T-helper 17 cell (primary cell): ENCODE measurements around the gene DCTN1. TPM values are rescaled to one million over a fixed set of nuclear protein-coding genes. Genes with fewer than 3 reads are reported as not detected.
"Not testable (repeated sequence)": the region's sequence is repeated elsewhere in the genome, so short reads cannot be mapped to it uniquely, and the experiment has no call there.

Source experiments
- ATAC-seq: fragments of 150-1000 bp; cut with Tn5 transposase; 2 replicates; pipeline ENCODE4 v1.10.0; 2021; ENCODE audit warnings: mild to moderate bottlenecking, moderate library complexity
- DNase-seq, 3 donors: peaks; one replicate each; pipeline versions ENCODE4 v3.0.0 to v3.0.0-alpha.2; 2020 to 2021
- H3K9me3 ChIP-seq: one replicate; pipeline ENCODE4 v1.7.0; 2013; ENCODE audit warnings: low read length, mild to moderate bottlenecking; ENCODE audit not compliant: control insufficient read depth, poor library complexity, severe bottlenecking
- H3K27ac Mint-ChIP-seq: one replicate; pipeline ENCODE4 v1.8.0; 2022; ENCODE audit warnings: mild to moderate bottlenecking, moderate library complexity, mixed read lengths
- H3K27me3 Mint-ChIP-seq: one replicate; pipeline ENCODE4 v1.8.0; 2022; ENCODE audit warnings: mixed read lengths
- H3K36me3 Mint-ChIP-seq: one replicate; pipeline ENCODE4 v1.8.0; 2022; ENCODE audit warnings: low read depth, mixed read lengths
- H3K4me1 Mint-ChIP-seq: one replicate; pipeline ENCODE4 v1.8.0; 2022; ENCODE audit warnings: mild to moderate bottlenecking, mixed read lengths
- H3K4me3 Mint-ChIP-seq: one replicate; pipeline ENCODE4 v1.8.0; 2022; ENCODE audit warnings: mild to moderate bottlenecking, moderate library complexity, mixed read lengths
- total RNA-seq, 4 donors: library from RNA in 2 of 4; stranded (reverse) in 2 of 4; gene quantifications; one replicate each; pipeline ENCODE4 v1.2.3 and lab custom pipeline; 2022 to 2026

Gene DCTN1
- total RNA-seq (10 to 100 TPM; 78.5 to 85.7 TPM), total RNA-seq (lab: John Stamatoyannopoulos, UW) (108 to 122 reads per million in 2 donors)

GRCh38 chr2:74379851-74380789 lies at the start of gene DCTN1:
Gene DCTN1, minus strand, starts transcription at chr2:74380311. Its CDS starts 274 bp downstream, at chr2:74380037.
- peaks cover 3% of the 10 kb centered on the region for H3K36me3 Mint-ChIP-seq
- no peaks in the 10 kb centered on the region for H3K27me3 Mint-ChIP-seq
- peaks cover 38% of the 10 kb centered on the region for H3K4me1 Mint-ChIP-seq
- ATAC-seq (peak; percentile 52), DNase-seq (peak in 1 of 3 donors; percentile 10)
- H3K4me3 Mint-ChIP-seq = peak within 1 kb of the TSS; percentile 81
- H3K9me3 ChIP-seq = no peaks in the 10 kb centered on the region
- peak within 1 kb of the TSS; percentile 39 for H3K27ac Mint-ChIP-seq

DNA sequence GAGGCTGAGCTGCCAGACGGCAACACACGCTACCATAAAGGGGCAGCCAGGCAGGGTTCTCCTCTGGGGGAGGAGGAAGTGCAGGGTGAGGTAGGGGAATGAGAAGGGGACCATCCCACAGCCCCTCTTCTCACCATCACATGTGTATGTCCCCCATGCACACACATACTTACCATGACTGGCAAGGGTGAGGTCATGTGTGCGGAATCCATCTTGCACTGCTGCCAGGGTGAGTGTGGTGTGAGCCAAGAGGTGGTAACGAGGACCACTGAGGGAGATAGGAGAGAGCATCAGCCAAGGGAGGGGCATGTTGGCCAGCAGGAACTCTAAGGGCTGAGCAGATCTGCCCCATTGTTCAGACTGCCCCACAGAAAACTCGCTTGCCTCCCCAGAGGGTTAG lies 48.6 kb upstream of the DCTN1 start:
- Mint-ChIP-seq H3K27ac (no peak overlapping the region), H3K4me3 (no peak overlapping the region), H3K36me3 (no peaks in the 10 kb centered on the region), H3K4me1 (peaks cover under 1% of the 10 kb centered on the region), H3K27me3 (no peaks in the 10 kb centered on the region)
- ATAC-seq (no peak), DNase-seq (no peak)
- no peaks in the 10 kb centered on the region for H3K9me3 ChIP-seq

DNA sequence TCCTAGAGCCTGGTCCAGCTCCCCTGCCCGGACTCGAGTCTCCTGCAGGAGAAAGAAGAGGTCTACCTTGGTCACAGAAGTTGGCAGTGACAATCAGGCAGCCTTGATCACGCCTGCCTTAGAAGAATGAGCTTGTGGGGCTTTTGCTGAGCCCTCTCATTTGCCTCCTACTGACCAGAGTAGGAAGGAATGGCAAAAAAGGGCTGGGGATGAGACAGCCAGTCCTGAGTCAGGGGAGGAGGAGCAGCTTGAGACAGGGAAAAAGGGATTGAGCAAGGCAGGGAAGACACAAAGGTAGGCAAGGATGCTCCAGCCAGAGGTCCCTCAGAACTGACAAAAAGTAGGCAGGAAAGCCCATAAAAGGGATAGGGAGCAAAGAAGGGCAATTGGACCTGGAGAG lies 47.4 kb upstream of the DCTN1 start:
- H3K36me3 Mint-ChIP-seq = peaks cover 3% of the 10 kb centered on the region
- ATAC-seq = no peak
- DNase-seq = no peak
- H3K9me3 ChIP-seq = no peaks in the 10 kb centered on the region
- H3K27ac Mint-ChIP-seq = peak overlapping the region; percentile 90
- no peak overlapping the region for H3K4me3 Mint-ChIP-seq
- peaks cover 10% of the 10 kb centered on the region for H3K4me1 Mint-ChIP-seq
- no peaks in the 10 kb centered on the region for H3K27me3 Mint-ChIP-seq

GRCh38 chr2:74426181-74426758 lies 46.2 kb upstream of the DCTN1 start:
- DNase-seq (no peak), ATAC-seq (no peak)
- no peaks in the 10 kb centered on the region for H3K9me3 ChIP-seq
- peaks cover 3% of the 10 kb centered on the region for H3K36me3 Mint-ChIP-seq
- H3K27ac Mint-ChIP-seq = no peak overlapping the region
- H3K27me3 Mint-ChIP-seq = no peaks in the 10 kb centered on the region
- peaks cover 21% of the 10 kb centered on the region for H3K4me1 Mint-ChIP-seq
- H3K4me3 Mint-ChIP-seq = no peak overlapping the region

DNA sequence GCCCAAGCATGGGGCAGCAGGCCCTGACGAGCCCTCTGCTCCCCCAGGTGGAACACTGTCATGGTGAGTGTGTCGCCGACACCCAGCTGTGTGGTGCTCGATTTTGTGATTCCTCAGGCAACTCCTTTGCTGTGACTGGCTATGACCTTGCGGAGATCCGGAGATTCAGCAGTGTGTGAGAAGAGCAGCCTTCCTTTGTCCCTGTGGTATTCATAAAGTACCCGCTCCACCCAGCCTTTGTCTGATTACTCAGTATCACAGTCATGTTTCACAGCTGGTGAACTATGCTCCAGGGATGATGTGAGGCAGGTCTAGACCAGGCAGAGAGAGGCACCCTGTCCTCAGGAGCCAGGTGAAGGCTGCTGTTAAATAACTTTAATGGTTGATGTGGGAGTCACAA lies 45.4 kb upstream of the DCTN1 start:
- no peaks in the 10 kb centered on the region for H3K9me3 ChIP-seq
- Mint-ChIP-seq H3K27ac (no peak overlapping the region), H3K27me3 (no peaks in the 10 kb centered on the region), H3K4me3 (no peak overlapping the region), H3K36me3 (peaks cover 3% of the 10 kb centered on the region), H3K4me1 (peaks cover 26% of the 10 kb centered on the region)
- ATAC-seq (no peak), DNase-seq (no peak)

- ATAC-seq (no peak), DNase-seq (no peak)
- Mint-ChIP-seq H3K36me3 (peaks cover 3% of the 10 kb centered on the region), H3K4me3 (no peak overlapping the region), H3K27ac (no peak overlapping the region), H3K27me3 (no peaks in the 10 kb centered on the region), H3K4me1 (peaks cover 30% of the 10 kb centered on the region)
- H3K9me3 ChIP-seq = no peaks in the 10 kb centered on the region
Observed at GRCh38 chr2:74424995-74425406, 44.9 kb upstream of the DCTN1 start.

GRCh38 chr2:74424139-74424992 lies 44.3 kb upstream of the DCTN1 start:
- Mint-ChIP-seq H3K4me3 (no peak overlapping the region), H3K36me3 (peaks cover 3% of the 10 kb centered on the region), H3K27ac (no peak overlapping the region), H3K4me1 (peaks cover 30% of the 10 kb centered on the region), H3K27me3 (no peaks in the 10 kb centered on the region)
- DNase-seq (no peak), ATAC-seq (no peak)
- no peaks in the 10 kb centered on the region for H3K9me3 ChIP-seq

- DNase-seq = no peak
- peak overlapping the region; percentile 100 for H3K27ac Mint-ChIP-seq
- no peaks in the 10 kb centered on the region for H3K9me3 ChIP-seq
- H3K4me3 Mint-ChIP-seq = peak overlapping the region; percentile 99
- H3K36me3 Mint-ChIP-seq = peaks cover 3% of the 10 kb centered on the region
- H3K4me1 Mint-ChIP-seq = peaks cover 30% of the 10 kb centered on the region
- H3K27me3 Mint-ChIP-seq = no peaks in the 10 kb centered on the region
- no peak for ATAC-seq
Observed at GRCh38 chr2:74423231-74424095, 43.4 kb upstream of the DCTN1 start.

- Mint-ChIP-seq H3K27me3 (no peaks in the 10 kb centered on the region), H3K4me1 (peaks cover 34% of the 10 kb centered on the region), H3K36me3 (peaks cover 3% of the 10 kb centered on the region), H3K4me3 (peak within 1 kb of the TSS; percentile 99), H3K27ac (peak within 1 kb of the TSS; percentile 100)
- DNase-seq (peak; percentile 87 to 93 (median 88)), ATAC-seq (peak; percentile 95)
- H3K9me3 ChIP-seq = no peaks in the 10 kb centered on the region
Observed at GRCh38 chr2:74421221-74421870, 41.2 kb upstream of the DCTN1 start, which contains the start of the genes C2orf81 and WDR54. Gene C2orf81, minus strand, starts transcription at chr2:74421619. Its CDS starts 59 bp downstream, at chr2:74421560. Gene WDR54, plus strand, starts transcription at chr2:74421730. Its CDS starts 424 bp downstream, at chr2:74422154.

GRCh38 chr2:74420443-74421103 lies 40.5 kb upstream of the DCTN1 start:
- not testable (repeated sequence) for DNase-seq, H3K36me3 Mint-ChIP-seq
- peaks cover 34% of the 10 kb centered on the region for H3K4me1 Mint-ChIP-seq

GRCh38 chr2:74420006-74420405 lies 39.9 kb upstream of the DCTN1 start:
- H3K36me3 Mint-ChIP-seq = peaks cover 3% of the 10 kb centered on the region
- H3K4me1 Mint-ChIP-seq = peaks cover 34% of the 10 kb centered on the region
- H3K27me3 Mint-ChIP-seq = no peaks in the 10 kb centered on the region
- no peak for DNase-seq
- ATAC-seq = no peak
- H3K9me3 ChIP-seq = no peaks in the 10 kb centered on the region
- peak overlapping the region; percentile 100 for H3K27ac Mint-ChIP-seq
- peak overlapping the region; percentile 78 for H3K4me3 Mint-ChIP-seq

More at GRCh38 chr2:74420443-74421103, 40.5 kb upstream of the DCTN1 start:
- not testable (repeated sequence) for H3K27me3 Mint-ChIP-seq, ATAC-seq, H3K9me3 ChIP-seq
- Mint-ChIP-seq H3K27ac (peak overlapping the region; percentile 100), H3K4me3 (peak overlapping the region; percentile 99)
